GM18861 (cell line): ENCODE measurements around the gene SDC1.

Experiments
- ATAC-seq: cut with Tn5 transposase; IDR thresholded peaks from one replicate; pipeline ENCODE4 v1.9.1; 2021; ENCODE audit not compliant: unreplicated experiment

SDC1 gene

GRCh38 chr2:20173064-20173463 is 51.9 kb downstream of the SDC1 start:
- ATAC-seq: no peak

- ATAC-seq: no peak
Measured at GRCh38 chr2:20172273-20173055, 52.5 kb downstream of the SDC1 start.

GRCh38 chr2:20171445-20171977 is 53.4 kb downstream of the SDC1 start:
- no peak for ATAC-seq

GRCh38 chr2:20170704-20171250 is 54.2 kb downstream of the SDC1 start:
- ATAC-seq: no peak

- ATAC-seq: no peak
Measured at GRCh38 chr2:20169796-20170703, 54.9 kb downstream of the SDC1 start.

GRCh38 chr2:20168727-20169696 is 55.9 kb downstream of the SDC1 start:
- no peak for ATAC-seq

- no peak for ATAC-seq
Measured at GRCh38 chr2:20168048-20168726, 56.7 kb downstream of the SDC1 start.

GRCh38 chr2:20167356-20167755 is 57.6 kb downstream of the SDC1 start:
- ATAC-seq: no peak

GRCh38 chr2:20165677-20166509 is 59.0 kb downstream of the SDC1 start:
- no peak for ATAC-seq

GRCh38 chr2:20164734-20165478 is 60.0 kb downstream of the SDC1 start:
- no peak for ATAC-seq

GRCh38 chr2:20164061-20164733 is 60.7 kb downstream of the SDC1 start:
- no peak for ATAC-seq

GRCh38 chr2:20159411-20160070 is 65.4 kb downstream of the SDC1 start:
- no peak for ATAC-seq

- no peak for ATAC-seq
Measured at GRCh38 chr2:20157193-20157891, 67.6 kb downstream of the SDC1 start.

GRCh38 chr2:20156836-20157192 is 68.1 kb downstream of the SDC1 start:
- no peak for ATAC-seq

GRCh38 chr2:20156076-20156759 is 68.7 kb downstream of the SDC1 start:
- ATAC-seq: no peak
